CD4-positive, alpha-beta T cell treated with Interleukin-2 at 100 ng/mL for 4 hours (primary cell): ENCODE measurements around the gene ACBD3.
"Not testable (repeated sequence)": the region's sequence is repeated elsewhere in the genome, so short reads cannot be mapped to it uniquely, and the experiment has no call there.

Experiments
- DNase-seq: peaks from one replicate; pipeline ENCODE4 v3.0.0-alpha.2; 2020; ENCODE audit warnings: low spot score

ACBD3 gene

DNA sequence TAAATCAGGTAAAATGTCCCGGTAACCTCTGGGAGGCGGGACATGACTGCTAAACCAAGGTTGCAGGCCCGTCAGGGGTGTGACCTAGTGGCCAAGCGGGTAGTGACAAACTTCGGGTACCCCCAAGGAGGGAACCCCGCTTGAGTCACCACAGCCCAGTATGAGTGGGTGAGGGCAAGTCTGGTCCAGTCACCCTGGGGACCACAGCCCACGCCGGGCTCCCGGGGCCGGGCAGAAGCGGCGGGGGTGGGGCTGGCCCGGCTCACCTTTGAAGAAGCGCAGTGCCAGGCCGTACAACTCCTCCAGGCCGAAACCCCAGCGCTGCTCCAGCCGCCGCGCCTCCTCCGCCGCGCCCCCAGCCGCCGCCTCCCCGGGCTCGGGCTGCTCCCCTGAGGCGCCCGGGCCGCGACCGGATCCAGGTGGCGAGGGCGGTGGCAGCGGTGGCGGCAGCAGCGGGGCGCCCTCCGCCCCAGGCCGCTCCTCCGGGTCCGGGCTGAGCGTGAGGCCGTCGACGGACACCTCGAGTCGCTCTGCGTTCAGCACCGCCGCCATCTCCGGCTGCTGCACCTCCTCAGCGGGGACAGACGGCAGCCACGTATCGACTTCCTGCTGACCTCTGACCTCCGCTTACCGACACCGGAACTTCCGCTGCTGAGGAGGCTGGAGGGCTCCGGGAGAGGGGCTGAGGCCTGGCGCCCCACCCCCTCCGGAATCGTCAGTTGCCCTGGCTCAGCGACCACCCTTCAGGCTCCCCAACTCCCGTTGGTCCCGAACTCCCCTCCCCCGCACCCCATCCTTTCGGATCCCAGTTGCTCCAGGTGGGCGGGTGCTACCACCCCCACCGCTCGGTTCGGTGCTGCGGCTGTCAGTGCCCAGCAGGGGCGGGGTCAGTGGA is at the start of gene ACBD3:
ACBD3 (minus strand) TSS at position 618 of the 895 bp plus-strand sequence; CDS start at position 552, 66 bp downstream.
- DNase-seq = peak; percentile 82

DNA sequence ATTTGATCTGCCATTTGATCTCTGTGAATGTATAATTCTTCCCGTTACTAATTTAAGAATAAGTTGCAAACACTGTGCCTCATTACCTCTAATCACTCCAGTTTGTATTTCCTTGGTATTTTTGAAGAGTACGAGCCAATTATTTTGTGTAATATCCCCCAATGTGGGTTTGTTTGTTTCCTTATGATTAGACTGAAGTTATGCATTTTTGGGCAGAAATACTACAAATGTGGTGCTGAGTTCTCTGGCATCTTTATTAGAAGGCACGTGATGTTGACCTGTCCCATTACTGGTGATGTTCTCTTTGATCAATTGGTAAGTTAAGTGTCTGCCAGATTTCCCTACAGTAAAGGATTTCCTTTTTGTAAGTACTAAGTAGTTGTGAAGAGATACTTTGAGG is 47.3 kb upstream of the ACBD3 start:
- DNase-seq = no peak

DNA sequence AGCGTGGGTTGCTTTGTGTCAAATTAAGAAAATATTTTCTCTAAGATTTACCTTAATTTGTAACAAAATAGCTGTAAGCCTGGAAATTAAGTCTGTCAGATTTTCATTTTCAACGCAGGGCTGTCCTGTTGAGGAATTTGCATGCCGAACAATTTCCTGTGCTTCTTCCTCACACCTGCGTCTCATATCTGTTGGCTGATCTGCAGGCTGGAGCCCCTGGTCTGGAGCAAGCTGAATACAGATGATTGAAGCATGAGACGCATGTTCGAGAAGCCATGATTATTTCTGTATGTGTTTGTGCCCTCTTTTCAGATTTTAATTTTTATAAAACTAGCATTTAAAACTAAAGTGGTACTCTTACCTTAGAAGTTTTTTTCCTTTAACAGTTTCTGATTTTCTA is 46.8 kb upstream of the ACBD3 start:
- DNase-seq = no peak

DNA sequence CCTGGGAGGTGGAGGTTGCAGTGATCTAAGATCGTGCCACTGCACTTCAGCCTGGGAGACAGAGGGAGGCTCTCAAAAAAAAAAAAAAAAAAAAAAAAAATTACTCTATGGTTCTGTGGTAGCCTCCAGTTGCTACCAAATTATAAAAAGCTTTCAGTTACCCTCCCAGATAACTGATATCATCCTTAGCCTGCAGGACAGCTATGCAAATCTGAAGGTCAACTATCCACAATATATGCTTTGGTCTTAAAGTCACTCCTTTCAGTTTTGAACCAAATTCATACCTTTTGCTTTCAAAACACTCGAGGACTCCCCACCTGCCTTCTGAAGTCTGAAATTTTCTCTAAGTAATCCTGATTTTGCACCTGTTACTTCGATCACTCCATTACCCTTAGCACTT is 40.1 kb upstream of the ACBD3 start:
- no peak for DNase-seq

DNA sequence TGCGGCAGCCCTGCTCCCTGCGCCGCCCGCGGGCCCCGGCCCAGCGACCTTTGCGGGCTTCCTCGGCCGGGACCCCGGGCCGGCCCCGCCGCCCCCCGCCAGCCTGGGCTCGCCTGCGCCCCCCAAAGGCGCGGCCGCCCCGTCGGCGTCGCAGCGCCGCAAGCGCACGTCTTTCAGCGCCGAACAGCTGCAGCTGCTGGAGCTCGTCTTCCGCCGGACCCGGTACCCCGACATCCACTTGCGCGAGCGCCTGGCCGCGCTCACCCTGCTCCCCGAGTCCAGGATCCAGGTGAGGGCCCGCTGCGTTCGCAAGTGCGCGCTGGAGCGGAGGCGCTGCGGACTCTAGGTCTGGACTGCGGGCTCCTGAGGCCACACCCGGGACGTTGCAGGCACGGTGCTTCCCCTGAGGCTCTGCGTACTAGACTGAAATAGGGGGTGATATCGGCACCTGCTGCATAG is 37.3 kb upstream of the ACBD3 start:
- no peak for DNase-seq

DNA sequence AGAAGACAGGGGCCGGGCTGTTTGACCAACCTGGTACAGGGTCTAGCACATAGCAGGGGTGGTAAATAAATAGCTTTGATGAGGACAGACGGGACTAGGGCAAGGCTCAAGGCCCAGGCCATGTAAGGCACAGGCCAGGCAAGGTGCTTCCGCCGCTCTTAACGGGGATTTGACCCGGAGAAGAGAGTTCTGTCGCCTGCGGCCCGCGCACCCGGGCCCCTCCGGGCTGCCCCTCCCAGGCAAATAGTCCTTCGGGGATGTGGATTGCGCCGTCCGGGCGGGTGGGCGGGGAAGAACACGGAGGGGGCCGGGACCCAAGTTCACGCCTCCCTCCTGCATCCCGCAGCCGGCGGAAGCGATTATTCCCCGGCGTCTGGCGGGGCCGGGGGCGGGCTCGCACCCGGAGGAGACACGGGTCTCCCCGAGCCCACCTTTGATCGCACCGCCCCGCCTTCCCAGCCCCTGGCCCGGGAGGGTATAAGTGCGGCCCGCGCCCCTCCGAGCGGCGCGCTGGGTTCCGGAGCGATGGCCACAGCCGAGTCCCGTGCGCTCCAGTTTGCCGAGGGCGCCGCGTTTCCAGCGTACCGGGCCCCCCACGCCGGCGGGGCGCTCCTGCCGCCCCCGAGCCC is 36.7 kb upstream of the ACBD3 start, which contains the start of gene MIXL1:
MIXL1 (plus strand) TSS at position 508 of the 629 bp plus-strand sequence; CDS start at position 526, 18 bp downstream.
- no peak for DNase-seq

DNA sequence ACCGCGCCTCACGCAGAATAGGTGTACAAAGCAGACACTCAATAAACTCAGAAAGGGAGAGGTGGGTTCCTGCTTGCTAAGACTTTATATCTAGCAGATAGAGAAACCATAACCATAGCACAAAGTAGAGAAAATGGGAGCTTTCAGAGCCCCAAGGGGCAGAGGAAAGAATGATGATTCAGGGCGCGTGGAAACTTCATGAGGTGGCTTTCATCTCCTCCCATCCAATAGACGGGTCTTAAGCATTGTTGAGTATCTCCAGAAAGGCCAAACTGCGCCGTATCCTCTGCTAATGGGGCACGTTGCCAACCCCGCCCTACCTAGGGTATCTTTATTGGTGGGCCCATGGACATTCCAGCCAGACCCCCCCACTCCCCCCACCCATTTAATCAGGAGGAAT is 36.1 kb upstream of the ACBD3 start:
- DNase-seq = no peak

DNA sequence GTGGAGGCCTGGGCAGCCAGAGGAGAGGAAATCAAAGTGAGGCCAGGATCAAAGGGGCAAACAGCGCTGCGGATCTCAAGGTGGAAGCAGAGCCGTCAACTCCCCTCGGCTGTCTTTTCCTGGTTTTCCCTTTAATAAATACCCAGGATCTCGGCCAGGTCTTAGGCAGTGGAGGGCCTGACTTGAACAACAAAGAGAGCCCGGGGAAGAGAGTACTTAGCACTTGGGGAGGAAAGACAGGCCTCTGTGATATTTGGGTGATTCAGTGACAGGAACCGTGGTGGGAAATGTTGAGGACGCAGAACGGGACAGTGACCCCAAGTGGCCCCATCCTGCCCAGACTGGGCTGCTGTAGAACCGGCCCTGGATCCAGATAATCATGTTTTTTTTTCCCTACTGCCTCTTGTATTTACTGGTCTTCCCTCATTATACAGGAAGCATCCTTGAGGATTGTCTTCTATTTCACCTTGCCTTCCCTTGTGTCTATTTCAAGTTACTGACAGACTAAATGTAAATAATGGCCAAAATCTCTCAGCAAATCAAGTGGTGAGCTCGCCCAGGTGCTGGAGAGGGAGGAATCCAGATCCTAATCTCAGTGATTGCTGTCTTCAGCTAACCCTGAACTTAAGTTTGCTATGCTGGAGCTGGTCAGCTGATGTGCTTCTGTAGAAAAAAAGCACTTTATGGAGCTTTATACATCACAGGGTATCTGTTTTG is 34.1 kb upstream of the ACBD3 start:
- DNase-seq = no peak

DNA sequence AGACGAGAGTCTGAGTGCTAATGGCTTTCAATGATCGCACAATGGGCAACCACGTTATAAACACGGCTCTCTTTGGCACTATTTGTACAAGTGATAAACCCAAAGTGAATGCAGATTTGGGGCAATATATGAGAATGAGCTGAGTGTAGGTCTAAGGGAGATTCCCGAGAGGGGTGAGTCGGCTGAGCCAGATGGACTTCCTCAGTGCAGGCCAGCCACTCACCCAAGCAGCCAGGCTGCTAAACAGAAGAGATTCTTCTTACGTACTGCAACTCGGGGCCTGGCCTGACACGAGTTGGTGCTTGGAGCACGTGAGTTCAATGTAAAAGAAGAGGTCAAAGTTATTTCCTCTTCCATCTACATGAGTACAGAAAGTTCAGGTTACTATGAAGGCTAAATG is 30.7 kb upstream of the ACBD3 start:
- no peak for DNase-seq

DNA sequence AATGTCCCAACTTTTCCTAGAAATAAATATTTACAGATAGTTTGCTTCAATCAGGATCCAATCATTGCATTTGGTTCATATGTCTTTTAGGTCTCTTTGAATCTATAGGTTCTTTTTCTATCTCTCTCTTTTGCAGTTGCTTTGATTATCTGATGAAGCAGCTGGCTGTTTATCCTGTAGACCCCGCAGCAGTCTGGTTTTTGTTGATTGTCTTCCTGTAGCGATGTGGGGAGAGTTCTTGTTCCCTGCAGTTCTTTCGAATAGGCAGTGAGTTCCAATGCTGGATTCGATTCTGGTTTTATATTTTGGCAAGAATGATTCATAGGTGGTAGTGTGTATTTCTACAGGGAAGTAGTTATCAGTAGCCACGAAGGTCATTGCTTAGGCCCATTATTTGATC is 29.5 kb upstream of the ACBD3 start:
- DNase-seq = no peak

DNA sequence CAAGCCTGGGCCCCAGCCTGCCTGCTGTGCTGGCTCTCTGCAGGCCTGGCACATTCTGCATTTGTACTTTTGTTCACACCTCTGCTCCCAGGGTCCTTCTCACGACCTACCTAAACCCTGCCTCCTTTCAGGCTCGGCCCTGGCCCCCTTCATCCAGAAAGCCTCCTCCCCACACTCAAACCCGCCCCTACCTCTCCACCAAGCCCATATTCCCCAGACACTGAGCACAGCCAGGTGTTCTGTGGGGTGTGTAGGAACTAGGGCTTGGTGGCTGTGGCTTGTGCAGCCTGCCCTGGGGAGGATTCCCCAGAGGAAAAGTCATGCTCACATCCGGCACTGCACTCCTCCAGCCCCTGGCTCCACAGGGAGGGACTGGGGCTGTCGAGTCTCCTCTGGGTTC is 28.7 kb upstream of the ACBD3 start:
- DNase-seq = no peak

DNA sequence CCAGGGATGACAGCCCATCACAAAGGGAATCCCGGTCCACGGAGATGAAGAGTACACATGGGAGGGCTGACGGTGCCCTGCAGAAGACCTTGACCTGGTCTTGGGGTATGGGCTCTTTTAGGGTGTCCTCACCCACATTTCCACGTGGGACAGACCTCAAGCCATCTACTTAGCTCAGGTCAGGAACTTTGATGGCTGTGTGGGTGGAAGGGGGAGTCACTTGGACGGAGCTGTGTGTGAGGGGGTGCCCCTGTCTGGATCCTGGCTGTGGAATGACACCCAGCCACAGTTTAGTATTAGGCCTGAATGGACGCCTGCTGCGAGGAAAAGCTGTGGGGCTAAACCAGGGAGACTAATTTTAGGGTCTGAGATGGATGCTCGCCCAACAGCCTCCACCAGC is 26.0 kb upstream of the ACBD3 start:
- no peak for DNase-seq

DNA sequence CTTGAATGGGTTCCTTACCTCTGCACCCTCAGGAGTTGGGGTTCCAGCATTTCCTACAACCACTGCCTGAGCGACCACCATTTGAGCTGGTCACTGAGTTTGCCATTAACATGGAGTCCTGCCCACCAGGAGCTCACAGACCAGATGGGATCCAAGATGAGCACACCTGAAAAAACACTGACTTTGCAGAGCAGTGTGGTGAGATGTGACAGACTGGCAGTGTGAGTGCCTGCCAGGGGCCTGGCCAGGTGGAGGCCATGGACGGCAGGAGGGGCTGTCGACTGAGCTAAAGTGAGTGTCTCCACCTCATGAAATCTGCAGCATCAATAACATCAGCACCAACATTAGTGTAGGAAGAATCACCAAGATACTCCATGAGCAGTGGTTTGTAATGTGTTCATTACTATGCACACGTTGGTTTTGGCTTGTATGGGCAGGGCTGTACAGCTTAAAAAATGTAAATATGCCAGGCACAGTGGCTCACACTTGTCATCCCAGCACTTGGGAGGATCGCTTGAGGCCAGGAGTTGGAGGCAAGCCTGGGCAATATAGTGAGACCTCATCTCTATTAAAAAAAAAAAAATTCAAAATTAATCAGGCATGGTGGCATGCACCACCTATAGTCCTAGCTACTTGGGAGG is 24.8 kb upstream of the ACBD3 start:
- DNase-seq = no peak

DNA sequence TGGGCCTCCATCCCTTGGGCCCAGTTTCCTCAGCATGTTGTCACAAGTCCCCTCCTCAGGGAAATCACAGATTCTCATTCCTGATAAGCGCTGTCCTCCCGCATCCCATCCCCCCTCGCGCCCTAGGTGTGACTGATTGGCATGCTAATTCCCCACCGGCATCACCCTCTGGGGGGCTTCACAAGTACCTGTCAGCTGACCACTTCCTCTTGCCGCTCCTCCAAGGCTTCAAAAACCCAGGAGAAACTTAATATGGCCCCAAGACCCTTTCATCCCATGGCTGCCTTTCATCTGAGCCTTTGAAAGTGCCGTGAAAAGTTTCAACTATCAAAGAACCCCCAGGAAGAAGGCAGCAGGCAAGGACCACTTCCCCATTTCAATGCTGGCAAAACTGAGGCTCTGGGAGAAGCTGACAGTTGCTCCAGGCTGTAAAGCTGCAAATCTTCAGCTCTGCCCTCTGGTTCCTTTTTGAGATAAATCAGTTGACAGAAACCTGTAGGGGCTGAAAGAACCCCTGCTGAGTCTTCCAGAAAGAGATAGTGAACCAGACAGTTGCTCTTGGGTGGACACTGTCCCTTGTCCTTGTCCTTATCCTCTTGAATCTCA is 24.1 kb upstream of the ACBD3 start:
- DNase-seq = no peak

DNA sequence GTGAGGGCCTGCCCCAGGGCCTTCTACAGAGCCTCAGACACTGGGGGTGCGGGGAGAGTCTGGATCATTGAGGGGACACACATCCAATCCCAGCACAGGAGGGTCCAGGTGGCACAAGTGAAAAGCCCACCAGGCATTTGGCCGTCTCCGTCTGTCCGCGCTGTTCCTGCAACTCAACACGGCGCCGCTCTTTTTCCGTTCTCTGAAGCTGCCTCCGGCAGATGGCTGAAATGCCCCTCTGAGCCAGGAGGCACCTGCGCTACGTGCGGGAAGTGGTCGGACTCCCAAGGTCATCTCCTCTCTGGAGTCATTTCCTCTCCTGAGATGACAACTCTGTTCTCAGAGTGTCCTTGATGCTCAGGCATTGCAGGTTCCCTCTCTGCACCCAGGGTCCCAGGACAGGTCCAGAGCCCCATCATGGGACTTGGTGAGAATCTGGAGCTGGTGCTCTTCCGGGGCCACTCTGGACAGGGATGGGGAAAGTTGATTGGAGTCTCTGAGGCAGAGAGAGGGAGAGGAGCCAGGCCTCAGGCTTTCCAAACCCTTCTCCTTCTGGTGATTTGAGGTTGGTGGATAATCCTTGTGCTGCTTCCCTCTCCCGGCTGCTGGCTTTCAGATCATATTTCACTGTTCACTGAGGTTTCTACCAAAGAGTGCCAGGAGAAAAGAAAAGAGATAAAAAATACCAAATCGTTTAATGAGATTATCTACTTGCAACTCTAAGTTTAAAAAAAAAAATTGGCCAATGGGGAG is 22.9 kb upstream of the ACBD3 start:
- DNase-seq = no peak

DNA sequence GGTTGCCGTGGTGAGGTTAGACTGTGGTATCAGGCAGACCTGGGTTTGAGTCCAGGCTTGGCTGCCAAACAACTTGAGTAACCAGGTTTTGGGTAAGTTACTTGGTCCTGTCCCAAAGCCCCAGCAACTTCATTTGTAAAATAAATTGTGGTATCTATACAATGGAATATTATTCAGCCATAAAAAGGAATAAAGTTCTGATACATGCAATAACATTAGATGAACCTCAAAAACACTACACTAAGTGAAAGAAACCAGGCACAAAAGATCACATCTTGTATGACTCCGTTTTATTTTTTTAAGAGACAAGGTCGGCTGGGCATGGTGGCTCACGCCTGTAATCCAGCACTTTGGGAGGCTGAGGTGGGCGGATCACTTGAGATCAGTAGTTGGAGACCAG is 20.5 kb upstream of the ACBD3 start:
- DNase-seq = no peak

DNA sequence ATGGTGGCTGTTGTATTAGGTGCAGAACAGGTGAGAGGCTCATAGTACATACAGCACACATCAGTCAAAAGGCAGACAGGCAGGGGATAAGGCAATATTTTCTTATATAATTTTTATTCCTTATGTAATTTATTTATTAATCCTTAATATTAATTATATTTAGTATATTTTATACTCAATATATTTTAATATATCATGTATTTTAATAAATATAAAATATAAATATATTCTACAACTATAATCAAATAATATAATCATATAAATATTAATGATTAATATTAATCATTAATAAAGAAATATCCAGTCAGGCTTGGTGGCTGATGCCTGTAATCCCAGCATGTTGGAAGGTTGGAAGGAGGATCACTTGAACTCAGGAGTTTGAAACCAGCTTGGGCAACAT is 17.7 kb upstream of the ACBD3 start:
- no peak for DNase-seq

DNA sequence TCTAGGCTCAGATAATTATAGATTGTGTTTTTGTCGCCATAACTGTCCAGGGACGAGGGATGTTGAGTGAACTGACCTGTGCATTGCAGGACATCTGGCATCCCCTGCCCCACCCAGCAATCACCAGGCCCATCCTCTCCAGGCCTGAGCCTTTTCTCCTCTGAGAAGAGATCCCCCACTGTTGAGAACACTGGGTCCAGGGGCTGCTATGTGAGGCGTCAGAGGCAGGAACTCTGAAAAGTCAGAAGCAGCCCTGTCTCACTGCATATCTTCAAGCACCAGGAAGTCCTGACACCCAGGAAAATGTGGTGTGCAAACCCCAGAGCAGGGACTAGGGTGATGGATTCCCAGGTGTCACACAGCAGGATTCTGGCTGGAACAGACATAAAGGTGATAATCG is 17.1 kb upstream of the ACBD3 start:
- no peak for DNase-seq

DNA sequence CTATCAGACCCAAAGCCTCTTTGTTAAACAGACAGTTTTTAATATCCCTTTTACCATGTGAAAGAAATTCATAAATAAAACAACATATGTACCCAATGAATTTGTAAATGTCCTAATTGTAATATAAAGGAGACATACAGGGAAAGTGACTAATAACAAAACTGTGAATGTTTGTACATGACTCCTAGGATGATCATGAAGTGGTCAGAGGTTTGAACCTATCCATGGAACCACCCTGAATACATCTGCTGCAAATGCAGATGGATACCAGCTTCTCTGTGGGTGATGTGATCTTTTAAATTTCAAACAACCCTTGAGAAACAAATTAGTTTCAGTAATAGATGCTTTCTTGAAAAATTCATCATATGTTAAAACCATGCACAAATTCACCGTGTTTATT is 16.7 kb upstream of the ACBD3 start:
- no peak for DNase-seq

DNA sequence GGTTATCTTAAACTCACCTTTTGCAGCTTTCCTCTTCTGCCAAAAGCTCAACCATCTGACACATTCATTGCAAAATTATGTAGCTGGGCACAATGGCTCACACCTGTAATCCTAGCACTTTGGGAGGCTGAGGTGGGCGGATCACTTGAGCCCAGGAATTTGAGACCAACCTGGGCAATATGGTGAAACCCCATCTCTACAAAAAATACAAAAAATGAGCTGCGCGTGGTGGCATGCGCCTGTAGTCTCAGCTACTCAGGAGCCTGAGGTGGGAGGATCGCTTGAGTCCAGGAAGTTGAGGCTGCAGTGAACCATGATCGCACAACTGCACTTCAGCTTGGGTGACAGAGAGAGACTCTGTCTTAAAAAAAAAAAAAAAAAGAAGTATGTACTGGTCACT is 16.1 kb upstream of the ACBD3 start:
- not testable (repeated sequence) for DNase-seq

DNA sequence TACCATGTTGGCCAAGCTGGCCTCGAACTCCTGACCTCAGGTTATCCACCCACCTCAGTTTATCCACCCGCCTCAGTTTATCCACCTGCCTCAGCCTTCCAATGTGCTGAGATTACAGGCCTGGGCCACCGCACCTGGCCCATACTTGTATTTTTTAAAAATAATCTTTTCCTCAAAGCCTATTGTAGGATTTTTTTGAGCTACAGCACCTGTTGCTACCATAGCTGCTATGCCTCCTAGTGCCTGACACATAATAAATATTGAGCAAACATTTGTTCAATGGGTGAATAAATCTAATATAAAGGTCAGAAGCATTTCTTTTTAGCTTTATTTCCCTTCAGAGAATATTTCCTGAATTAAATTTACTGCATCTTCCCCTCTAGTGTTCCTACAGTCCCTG is 15.7 kb upstream of the ACBD3 start:
- no peak for DNase-seq
